Stimulated activated naive B cell treated with anti-CD40 and anti-IgM and Interleukin-4, amounts not matched to agents 10 μg/mL and 1 μg/mL and 100 μg/mL, for 72 hours (primary cell): ENCODE measurements around the gene ZFTA.

Experiments
- ATAC-seq, 2 donors: fragments of 150-1000 bp; cut with Tn5 transposase; replicated peaks; 2 replicates each; pipeline ENCODE4 v1.10.0; 2021; ENCODE audit warnings: moderate library complexity in 1 of 2
- DNase-seq: peaks from one replicate; pipeline ENCODE4 v3.0.0; 2021
- H3K27ac Mint-ChIP-seq: one replicate; pipeline ENCODE4 v1.8.0; 2022; ENCODE audit warnings: mild to moderate bottlenecking, mixed read lengths
- H3K27me3 Mint-ChIP-seq, 2 donors: one replicate each; pipeline ENCODE4 v1.8.0; 2022; ENCODE audit warnings: mixed read lengths in 2 of 2
- H3K36me3 Mint-ChIP-seq, 2 donors: one replicate each; pipeline ENCODE4 v1.8.0; 2022; ENCODE audit warnings: mixed read lengths in 2 of 2, mild to moderate bottlenecking in 1 of 2
- H3K4me1 Mint-ChIP-seq, 2 donors: one replicate each; pipeline ENCODE4 v1.8.0; 2022; ENCODE audit warnings: mixed read lengths in 2 of 2, mild to moderate bottlenecking in 1 of 2
- H3K4me3 Mint-ChIP-seq, 2 donors: one replicate each; pipeline ENCODE4 v1.8.0; 2022; ENCODE audit warnings: mild to moderate bottlenecking in 2 of 2, mixed read lengths in 2 of 2, moderate library complexity in 1 of 2
- H3K9me3 Mint-ChIP-seq, 2 donors: one replicate each; pipeline ENCODE4 v1.8.0; 2022; ENCODE audit warnings: mixed read lengths in 2 of 2, mild to moderate bottlenecking in 1 of 2

The ZFTA gene

GRCh38 chr11:63747011-63747410, 21.6 kb downstream of the ZFTA start:
- peaks cover 4 to 5% of the 10 kb centered on the region in 2 donors for H3K36me3 Mint-ChIP-seq
- no peak overlapping the region for H3K27ac Mint-ChIP-seq
- DNase-seq: no peak
- H3K4me3 Mint-ChIP-seq: no peak overlapping the region
- H3K9me3 Mint-ChIP-seq: no peaks in the 10 kb centered on the region
- no peak for ATAC-seq
- H3K27me3 Mint-ChIP-seq: no peaks in the 10 kb centered on the region
- peaks cover 4 to 5% of the 10 kb centered on the region in 2 donors for H3K4me1 Mint-ChIP-seq

- peaks cover 0 to 1% of the 10 kb centered on the region in 2 donors for H3K36me3 Mint-ChIP-seq
- H3K4me3 Mint-ChIP-seq: no peak overlapping the region
Measured at GRCh38 chr11:63745304-63746170, 23.0 kb downstream of the ZFTA start.

GRCh38 chr11:63738720-63739360, 29.7 kb downstream of the ZFTA start:
- Mint-ChIP-seq H3K4me3 (no peak overlapping the region), H3K36me3 (peaks cover 0 to 1% of the 10 kb centered on the region in 2 donors), H3K4me1 (peaks cover 0 to 5% of the 10 kb centered on the region in 2 donors), H3K9me3 (no peaks in the 10 kb centered on the region), H3K27me3 (no peaks in the 10 kb centered on the region), H3K27ac (no peak overlapping the region)
- DNase-seq (no peak), ATAC-seq (no peak)

More at GRCh38 chr11:63745304-63746170, 23.0 kb downstream of the ZFTA start:
- DNase-seq (no peak), ATAC-seq (no peak)
- H3K4me1 Mint-ChIP-seq: peaks cover 4 to 5% of the 10 kb centered on the region in 2 donors
- no peak overlapping the region for H3K27ac Mint-ChIP-seq
- no peaks in the 10 kb centered on the region for H3K9me3 Mint-ChIP-seq
- H3K27me3 Mint-ChIP-seq: no peaks in the 10 kb centered on the region

GRCh38 chr11:63737718-63738117, 30.9 kb downstream of the ZFTA start:
- ATAC-seq (no peak), DNase-seq (no peak)
- Mint-ChIP-seq H3K4me3 (no peak overlapping the region), H3K36me3 (peaks cover 0 to 2% of the 10 kb centered on the region in 2 donors), H3K4me1 (peaks cover 0 to 5% of the 10 kb centered on the region in 2 donors), H3K27me3 (no peaks in the 10 kb centered on the region), H3K27ac (no peak overlapping the region), H3K9me3 (no peaks in the 10 kb centered on the region)

- H3K4me1 Mint-ChIP-seq: peaks cover 0 to 5% of the 10 kb centered on the region in 2 donors
- no peak overlapping the region for H3K27ac Mint-ChIP-seq
- DNase-seq (no peak), ATAC-seq (no peak)
- no peaks in the 10 kb centered on the region for H3K9me3 Mint-ChIP-seq
- H3K36me3 Mint-ChIP-seq: peaks cover 0 to 2% of the 10 kb centered on the region in 2 donors
- no peak overlapping the region for H3K4me3 Mint-ChIP-seq
- H3K27me3 Mint-ChIP-seq: no peaks in the 10 kb centered on the region
Measured at GRCh38 chr11:63736864-63737263, 31.7 kb downstream of the ZFTA start.

GRCh38 chr11:63729326-63729725, 39.2 kb downstream of the ZFTA start:
- H3K36me3 Mint-ChIP-seq: peaks cover 3 to 4% of the 10 kb centered on the region in 2 donors
- no peaks in the 10 kb centered on the region for H3K9me3 Mint-ChIP-seq
- H3K27me3 Mint-ChIP-seq: no peaks in the 10 kb centered on the region
- no peaks in the 10 kb centered on the region for H3K4me1 Mint-ChIP-seq
- DNase-seq (no peak), ATAC-seq (no peak)
- no peak overlapping the region for H3K4me3 Mint-ChIP-seq
- H3K27ac Mint-ChIP-seq: no peak overlapping the region

GRCh38 chr11:63720611-63721010, 48.0 kb downstream of the ZFTA start:
- Mint-ChIP-seq H3K27me3 (no peaks in the 10 kb centered on the region), H3K4me1 (no peaks in the 10 kb centered on the region), H3K27ac (no peak overlapping the region), H3K4me3 (no peak overlapping the region), H3K9me3 (no peaks in the 10 kb centered on the region), H3K36me3 (peaks cover 0 to 2% of the 10 kb centered on the region in 2 donors)
- DNase-seq (no peak), ATAC-seq (no peak)

- no peak for ATAC-seq
- Mint-ChIP-seq H3K27me3 (no peaks in the 10 kb centered on the region), H3K27ac (no peak overlapping the region), H3K36me3 (peaks cover 0 to 2% of the 10 kb centered on the region in 2 donors), H3K4me1 (no peaks in the 10 kb centered on the region), H3K9me3 (no peaks in the 10 kb centered on the region), H3K4me3 (no peak overlapping the region)
- DNase-seq: no peak
Measured at GRCh38 chr11:63719987-63720386, 48.6 kb downstream of the ZFTA start.

- peaks cover 4% of the 10 kb centered on the region in 2 donors for H3K36me3 Mint-ChIP-seq
Measured at GRCh38 chr11:63719001-63719400, 49.6 kb downstream of the ZFTA start.

More at GRCh38 chr11:63719001-63719400, 49.6 kb downstream of the ZFTA start:
- Mint-ChIP-seq H3K4me1 (no peaks in the 10 kb centered on the region), H3K27ac (no peak overlapping the region), H3K27me3 (no peaks in the 10 kb centered on the region), H3K9me3 (no peaks in the 10 kb centered on the region), H3K4me3 (no peak overlapping the region)
- DNase-seq: no peak
- ATAC-seq: no peak
